Measurements from ENCODE around the gene C19orf73. TPM values are rescaled to one million over a fixed set of nuclear protein-coding genes. Genes with fewer than 3 reads are reported as not detected.
A peak's percentile ranks its signal among the peaks of the same experiment; 100 is the strongest.

Gene C19orf73
- total and polyA plus RNA-seq, 9 of the 15 experiments (the other 6 are each of a cell fraction or from before 2014, with no cell fraction given), result 0.08 to 7.4 (median 1.4) TPM

DNA sequence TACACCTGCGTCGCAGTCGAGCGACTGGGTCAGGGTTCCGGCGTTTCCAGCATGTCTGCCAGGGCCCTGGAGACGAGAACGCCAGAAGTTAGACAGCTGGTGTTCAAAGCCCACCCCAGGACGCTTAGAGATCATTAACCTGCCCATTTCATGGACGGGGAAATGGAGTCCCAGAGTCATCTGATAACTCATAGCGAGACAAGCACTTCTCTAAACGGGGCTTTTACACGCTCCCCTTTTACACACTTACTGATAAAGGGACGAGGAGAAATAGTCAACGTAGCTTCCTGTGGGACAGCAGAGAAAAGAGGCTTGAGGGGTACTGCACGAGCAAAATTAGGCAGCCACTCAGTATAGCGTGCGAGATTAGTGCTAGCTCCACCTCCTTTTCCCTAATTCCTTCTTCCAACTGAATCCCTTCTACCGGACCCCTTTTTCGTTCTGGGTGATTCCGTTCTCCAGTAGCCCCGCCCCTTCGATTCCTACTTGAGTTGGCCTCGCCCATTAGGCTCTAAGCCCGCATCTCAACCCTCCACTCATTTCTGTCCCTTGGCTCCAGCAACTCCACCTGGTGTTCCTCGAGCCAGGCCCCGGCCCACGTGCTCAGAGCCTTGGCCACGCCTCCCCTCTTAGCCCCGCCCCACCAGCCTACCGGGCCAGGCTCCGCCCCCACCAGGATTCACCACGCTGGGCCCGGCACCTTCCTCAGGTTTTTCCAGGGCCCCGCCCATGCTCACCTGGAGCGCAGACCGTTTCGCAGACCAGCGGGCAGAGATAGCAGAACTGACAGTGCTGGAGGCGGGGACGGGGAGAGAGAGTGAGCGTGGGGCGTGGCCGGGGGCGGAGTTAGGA lies 32.5 kb upstream of the C19orf73 start (continued):
- TF ChIP-seq, protein P1, sequence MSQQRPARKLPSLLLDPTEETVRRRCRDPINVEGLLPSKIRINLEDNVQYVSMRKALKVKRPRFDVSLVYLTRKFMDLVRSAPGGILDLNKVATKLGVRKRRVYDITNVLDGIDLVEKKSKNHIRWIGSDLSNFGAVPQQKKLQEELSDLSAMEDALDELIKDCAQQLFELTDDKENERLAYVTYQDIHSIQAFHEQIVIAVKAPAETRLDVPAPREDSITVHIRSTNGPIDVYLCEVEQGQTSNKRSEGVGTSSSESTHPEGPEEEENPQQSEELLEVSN (IDR thresholded peaks at IDR 0.05; ENCODE audit: borderline replicate concordance in 1 of 2, extremely low read depth in 1 of 2, insufficient read depth in 1 of 2, insufficient read length in 1 of 2, low read depth in 1 of 2, low read length in 1 of 2, poor library complexity in 1 of 2, severe bottlenecking in 1 of 2), result peak; percentile 81 to 88
- 0 out of 2 replicates have a peak, but pooled peaks have one; percentile 36 for TF ChIP-seq OTX1 (CRISPR knock-in tag; IDR thresholded peaks at IDR 0.05)
- TF ChIP-seq PTBP1 (IDR thresholded peaks at IDR 0.05; ENCODE audit: low read depth, low read length), result no peak
- no peak for TF ChIP-seq KLF10 (CRISPR knock-in tag; IDR thresholded peaks at IDR 0.05)
- TF ChIP-seq MEIS2 (IDR thresholded peaks at IDR 0.05; ENCODE audit: partially characterized antibody), result no peak
- TF ChIP-seq, protein P2, sequence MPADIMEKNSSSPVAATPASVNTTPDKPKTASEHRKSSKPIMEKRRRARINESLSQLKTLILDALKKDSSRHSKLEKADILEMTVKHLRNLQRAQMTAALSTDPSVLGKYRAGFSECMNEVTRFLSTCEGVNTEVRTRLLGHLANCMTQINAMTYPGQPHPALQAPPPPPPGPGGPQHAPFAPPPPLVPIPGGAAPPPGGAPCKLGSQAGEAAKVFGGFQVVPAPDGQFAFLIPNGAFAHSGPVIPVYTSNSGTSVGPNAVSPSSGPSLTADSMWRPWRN (IDR thresholded peaks at IDR 0.05; ENCODE audit: low read depth), result no peak
- no peak for TF ChIP-seq RNF219 (CRISPR knock-in tag; IDR thresholded peaks at IDR 0.05)
- no peak for TF ChIP-seq JUNB (CRISPR knock-in tag; conservative IDR thresholded peaks at IDR 0.05)
- TF ChIP-seq MYNN (IDR thresholded peaks at IDR 0.05), result no peak; the same call in 1 of the 2 replicates
- no peak for TF ChIP-seq MYNN (CRISPR knock-in tag; IDR thresholded peaks at IDR 0.05)
- TF ChIP-seq DPF2 (IDR thresholded peaks at IDR 0.05), result peak; percentile 45; the same call in 1 of the 2 replicates
- TF ChIP-seq NR2C2 (CRISPR knock-in tag; IDR thresholded peaks at IDR 0.05), result no peak
- TF ChIP-seq NR2C2 (tag; IDR thresholded peaks at IDR 0.05), result no peak
- TF ChIP-seq ZNF277 (CRISPR knock-in tag; IDR thresholded peaks at IDR 0.05; ENCODE audit: borderline replicate concordance), result no peak
- TF ChIP-seq ZFPM2 (CRISPR knock-in tag; IDR thresholded peaks at IDR 0.05), result no peak
- no peak for TF ChIP-seq ZNF232 (CRISPR knock-in tag; IDR thresholded peaks at IDR 0.05)
- no peak for TF ChIP-seq YBX1 (IDR thresholded peaks at IDR 0.05)
- 0 out of 3 replicates have a peak, but pooled peaks of 1 of the 2 experiments have one; percentile 61 for TF ChIP-seq CBX3 (IDR thresholded peaks at IDR 0.05; ENCODE audit: borderline replicate concordance in 1 of 2, low read length in 2 of 2)
- peak; percentile 9; the same call in 1 of the 2 replicates for TF ChIP-seq NCOA1 (IDR thresholded peaks at IDR 0.05; ENCODE audit: low read depth)
- TF ChIP-seq CHD4 (IDR thresholded peaks at IDR 0.05; ENCODE audit: insufficient read depth, insufficient replicate concordance, low read depth, low read length, poor library complexity, severe bottlenecking), result no peak
- TF ChIP-seq TCF7 (IDR thresholded peaks at IDR 0.05; ENCODE audit: borderline replicate concordance), result no peak
- TF ChIP-seq, protein P3, sequence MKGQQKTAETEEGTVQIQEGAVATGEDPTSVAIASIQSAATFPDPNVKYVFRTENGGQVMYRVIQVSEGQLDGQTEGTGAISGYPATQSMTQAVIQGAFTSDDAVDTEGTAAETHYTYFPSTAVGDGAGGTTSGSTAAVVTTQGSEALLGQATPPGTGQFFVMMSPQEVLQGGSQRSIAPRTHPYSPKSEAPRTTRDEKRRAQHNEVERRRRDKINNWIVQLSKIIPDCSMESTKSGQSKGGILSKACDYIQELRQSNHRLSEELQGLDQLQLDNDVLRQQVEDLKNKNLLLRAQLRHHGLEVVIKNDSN (CRISPR knock-in tag; IDR thresholded peaks at IDR 0.05), result peak; percentile 95
- TF ChIP-seq SMARCE1 (IDR thresholded peaks at IDR 0.05), result peak; percentile 14; the same call in 1 of the 2 replicates

All from K562 (cell line).